SK-N-SH treated with all-trans-retinoic acid at 6 μM for 48 hours (cell line): ENCODE results near the gene SLC9B1.

Experiments
- ATAC-seq: fragments of 200-7000 bp; cut with Tn5 transposase; 3 replicates; pipeline ENCODE4 v1.9.1; 2020; ENCODE audit warnings: mild to moderate bottlenecking, moderate library complexity
- BACH2 ChIP-seq: fragments of 250-450 bp; sonication (Bioruptor Pico); IDR thresholded peaks from 2 replicates; pipeline ENCODE4 v1.9.0; 2021; ENCODE audit warnings: mild to moderate bottlenecking, borderline replicate concordance
- CSDC2 ChIP-seq: fragments of 250-450 bp; sonication (Bioruptor Pico); IDR thresholded peaks from 2 replicates; pipeline ENCODE4 v1.5.0; 2020; ENCODE audit warnings: mild to moderate bottlenecking, moderate library complexity
- ISL1 ChIP-seq: fragments of 250-450 bp; sonication (Bioruptor Pico); IDR thresholded peaks from 2 replicates; pipeline ENCODE4 v2.1.2; 2022; ENCODE audit warnings: mild to moderate bottlenecking, moderate library complexity
- OSR1 ChIP-seq: fragments of 250-450 bp; sonication (Bioruptor Pico); IDR thresholded peaks from 2 replicates; pipeline ENCODE4 v1.8.0; 2022; ENCODE audit warnings: moderate library complexity, mild to moderate bottlenecking, inconsistent platforms
- POU6F1 ChIP-seq: fragments of 250-450 bp; sonication (Bioruptor Pico); IDR thresholded peaks from 2 replicates; pipeline ENCODE4 v1.8.0; 2021; ENCODE audit warnings: low read depth, mild to moderate bottlenecking, moderate library complexity, borderline replicate concordance
- PPARA ChIP-seq: fragments of 250-450 bp; sonication (Bioruptor Pico); IDR thresholded peaks from 2 replicates; pipeline ENCODE4 v1.5.0; 2020; ENCODE audit warnings: mild to moderate bottlenecking, borderline replicate concordance
- RARB ChIP-seq: fragments of 250-450 bp; sonication (Bioruptor Pico); IDR thresholded peaks from 2 replicates; pipeline ENCODE4 v1.8.0; 2021; ENCODE audit warnings: mild to moderate bottlenecking, moderate library complexity
- SNAI2 ChIP-seq: fragments of 250-450 bp; sonication (Bioruptor Pico); IDR thresholded peaks from 2 replicates; pipeline ENCODE4 v1.5.0; 2020; ENCODE audit warnings: mild to moderate bottlenecking, moderate library complexity
- TCF4 ChIP-seq: fragments of 250-450 bp; sonication (Bioruptor Pico); IDR thresholded peaks from 2 replicates; pipeline ENCODE4 v1.8.0; 2021; ENCODE audit warnings: mild to moderate bottlenecking, moderate library complexity, borderline replicate concordance
- TOX ChIP-seq: fragments of 250-450 bp; sonication (Bioruptor Pico); IDR thresholded peaks from 2 replicates; pipeline ENCODE4 v1.8.0; 2021; ENCODE audit warnings: mild to moderate bottlenecking, moderate library complexity, borderline replicate concordance
- ZC3H10 ChIP-seq: fragments of 250-450 bp; sonication (Bioruptor Pico); IDR thresholded peaks from 2 replicates; pipeline ENCODE4 v1.5.1; 2021; ENCODE audit warnings: mild to moderate bottlenecking, moderate library complexity
- ZFP3 ChIP-seq: fragments of 250-450 bp; sonication (Bioruptor Pico); IDR thresholded peaks from 2 replicates; pipeline ENCODE4 v1.5.0; 2020; ENCODE audit warnings: mild to moderate bottlenecking, moderate library complexity
- ZFP30 ChIP-seq: fragments of 450-650 bp; formaldehyde crosslinking; IDR thresholded peaks from 2 replicates; pipeline ENCODE4 v1.5.0; 2022; ENCODE audit warnings: mild to moderate bottlenecking, moderate library complexity
- ZNF565 ChIP-seq: fragments of 450-650 bp; formaldehyde crosslinking; conservative IDR thresholded peaks from 2 replicates; pipeline ENCODE4 v1.5.0; 2020; ENCODE audit warnings: low read depth, mild to moderate bottlenecking, moderate library complexity
- ZNF70 ChIP-seq: fragments of 450-650 bp; formaldehyde crosslinking; IDR thresholded peaks from 2 replicates; pipeline ENCODE4 v1.5.0; 2020; ENCODE audit warnings: mild to moderate bottlenecking, moderate library complexity
- ZNF8 ChIP-seq: fragments of 450-650 bp; formaldehyde crosslinking; IDR thresholded peaks from 2 replicates; pipeline ENCODE4 v1.5.0; 2020; ENCODE audit warnings: mild to moderate bottlenecking, moderate library complexity
- TF ChIP-seq, protein P1 (sequence below): fragments of 250-450 bp; sonication (Bioruptor Pico); IDR thresholded peaks from 2 replicates; pipeline ENCODE4 v1.5.1; 2021; ENCODE audit warnings: mild to moderate bottlenecking, moderate library complexity
- TF ChIP-seq, protein P2 (sequence below): fragments of 250-450 bp; sonication (Bioruptor Pico); IDR thresholded peaks from 2 replicates; pipeline ENCODE4 v1.5.1; 2020; ENCODE audit warnings: low read depth, mild to moderate bottlenecking, moderate library complexity
- TF ChIP-seq, protein P3 (sequence below): fragments of 250-450 bp; sonication (Bioruptor Pico); IDR thresholded peaks from 2 replicates; pipeline ENCODE4 v1.5.0; 2020; ENCODE audit warnings: mild to moderate bottlenecking, moderate library complexity

Gene SLC9B1

DNA sequence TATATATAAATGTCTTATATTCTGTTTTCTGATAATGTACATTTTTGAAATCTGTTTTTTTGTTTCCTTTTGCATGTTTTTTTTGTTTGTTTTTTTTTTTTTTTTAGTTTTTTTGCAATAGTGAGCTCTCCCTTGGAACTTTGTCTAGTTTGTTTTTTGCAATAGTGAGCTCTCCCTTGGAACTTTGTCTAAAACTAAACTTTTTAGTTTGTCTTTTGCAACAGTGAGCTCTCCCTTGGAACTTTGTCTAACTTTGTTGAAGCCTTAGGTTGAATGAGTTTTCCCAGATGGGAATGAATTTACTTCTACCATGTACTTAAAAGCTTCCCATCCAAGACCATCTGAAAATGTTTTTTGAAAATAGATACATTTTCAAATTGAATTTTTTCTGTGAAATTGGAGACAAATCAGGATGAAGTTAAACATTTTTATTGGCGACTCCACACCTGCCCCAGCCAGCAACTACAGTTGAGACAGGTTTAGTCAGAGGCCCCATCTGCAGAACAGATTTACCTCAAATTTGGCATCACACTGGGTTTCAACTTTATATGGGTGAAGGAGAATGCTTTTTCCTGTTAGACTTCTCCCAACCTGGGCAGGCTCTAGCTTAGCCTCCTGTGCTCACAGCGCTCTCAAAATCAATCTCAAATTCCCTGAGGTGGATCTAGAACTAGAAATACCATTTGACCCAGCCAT lies 41.1 kb upstream of the SLC9B1 start (continued):
- TF ChIP-seq RARB (no peak), ZNF8 (no peak), ZNF565 (CRISPR knock-in tag) (no peak), ISL1 (no peak), ZNF70 (CRISPR knock-in tag) (no peak), ZC3H10 (CRISPR knock-in tag) (no peak), CSDC2 (CRISPR knock-in tag) (no peak), TCF4 (CRISPR knock-in tag) (no peak), TOX (CRISPR knock-in tag) (no peak), OSR1 (CRISPR knock-in tag) (no peak), ZFP3 (CRISPR knock-in tag) (no peak), SNAI2 (CRISPR knock-in tag) (no peak), POU6F1 (no peak)

DNA sequence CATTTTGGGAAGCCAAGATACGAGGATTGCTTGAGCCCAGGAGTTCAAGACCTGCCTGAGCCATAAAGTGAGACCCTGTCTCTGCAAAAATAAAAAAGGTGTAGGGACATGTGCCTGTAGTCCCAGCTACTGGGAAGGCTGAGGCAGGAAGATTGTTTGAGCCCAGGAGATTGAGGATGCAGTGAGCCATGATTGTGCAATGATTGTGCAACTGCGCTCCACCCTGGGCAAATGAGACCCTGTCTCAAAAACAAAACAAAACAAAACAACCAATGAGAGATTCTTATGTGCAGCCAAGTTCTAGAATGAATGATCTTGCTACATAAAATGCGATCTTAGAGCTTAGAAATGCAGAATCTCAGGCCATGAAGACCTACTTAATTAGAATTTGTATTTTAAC lies 34.5 kb upstream of the SLC9B1 start:
- TF ChIP-seq, protein P1, sequence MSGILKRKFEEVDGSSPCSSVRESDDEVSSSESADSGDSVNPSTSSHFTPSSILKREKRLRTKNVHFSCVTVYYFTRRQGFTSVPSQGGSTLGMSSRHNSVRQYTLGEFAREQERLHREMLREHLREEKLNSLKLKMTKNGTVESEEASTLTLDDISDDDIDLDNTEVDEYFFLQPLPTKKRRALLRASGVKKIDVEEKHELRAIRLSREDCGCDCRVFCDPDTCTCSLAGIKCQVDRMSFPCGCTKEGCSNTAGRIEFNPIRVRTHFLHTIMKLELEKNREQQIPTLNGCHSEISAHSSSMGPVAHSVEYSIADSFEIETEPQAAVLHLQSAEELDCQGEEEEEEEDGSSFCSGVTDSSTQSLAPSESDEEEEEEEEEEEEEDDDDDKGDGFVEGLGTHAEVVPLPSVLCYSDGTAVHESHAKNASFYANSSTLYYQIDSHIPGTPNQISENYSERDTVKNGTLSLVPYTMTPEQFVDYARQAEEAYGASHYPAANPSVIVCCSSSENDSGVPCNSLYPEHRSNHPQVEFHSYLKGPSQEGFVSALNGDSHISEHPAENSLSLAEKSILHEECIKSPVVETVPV (CRISPR knock-in tag) = no peak
- TF ChIP-seq ZNF565 (CRISPR knock-in tag) = no peak
- no peak for TF ChIP-seq TCF4 (CRISPR knock-in tag)
- no peak for TF ChIP-seq RARB
- TF ChIP-seq PPARA (CRISPR knock-in tag) = no peak
- TF ChIP-seq ZNF8 = no peak
- no peak for TF ChIP-seq BACH2 (CRISPR knock-in tag)
- TF ChIP-seq ZFP30 = no peak
- no peak for TF ChIP-seq CSDC2 (CRISPR knock-in tag)
- TF ChIP-seq, protein P2, sequence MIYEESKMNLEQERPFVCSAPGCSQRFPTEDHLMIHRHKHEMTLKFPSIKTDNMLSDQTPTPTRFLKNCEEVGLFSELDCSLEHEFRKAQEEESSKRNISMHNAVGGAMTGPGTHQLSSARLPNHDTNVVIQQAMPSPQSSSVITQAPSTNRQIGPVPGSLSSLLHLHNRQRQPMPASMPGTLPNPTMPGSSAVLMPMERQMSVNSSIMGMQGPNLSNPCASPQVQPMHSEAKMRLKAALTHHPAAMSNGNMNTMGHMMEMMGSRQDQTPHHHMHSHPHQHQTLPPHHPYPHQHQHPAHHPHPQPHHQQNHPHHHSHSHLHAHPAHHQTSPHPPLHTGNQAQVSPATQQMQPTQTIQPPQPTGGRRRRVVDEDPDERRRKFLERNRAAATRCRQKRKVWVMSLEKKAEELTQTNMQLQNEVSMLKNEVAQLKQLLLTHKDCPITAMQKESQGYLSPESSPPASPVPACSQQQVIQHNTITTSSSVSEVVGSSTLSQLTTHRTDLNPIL (CRISPR knock-in tag) = no peak
- TF ChIP-seq, protein P3, sequence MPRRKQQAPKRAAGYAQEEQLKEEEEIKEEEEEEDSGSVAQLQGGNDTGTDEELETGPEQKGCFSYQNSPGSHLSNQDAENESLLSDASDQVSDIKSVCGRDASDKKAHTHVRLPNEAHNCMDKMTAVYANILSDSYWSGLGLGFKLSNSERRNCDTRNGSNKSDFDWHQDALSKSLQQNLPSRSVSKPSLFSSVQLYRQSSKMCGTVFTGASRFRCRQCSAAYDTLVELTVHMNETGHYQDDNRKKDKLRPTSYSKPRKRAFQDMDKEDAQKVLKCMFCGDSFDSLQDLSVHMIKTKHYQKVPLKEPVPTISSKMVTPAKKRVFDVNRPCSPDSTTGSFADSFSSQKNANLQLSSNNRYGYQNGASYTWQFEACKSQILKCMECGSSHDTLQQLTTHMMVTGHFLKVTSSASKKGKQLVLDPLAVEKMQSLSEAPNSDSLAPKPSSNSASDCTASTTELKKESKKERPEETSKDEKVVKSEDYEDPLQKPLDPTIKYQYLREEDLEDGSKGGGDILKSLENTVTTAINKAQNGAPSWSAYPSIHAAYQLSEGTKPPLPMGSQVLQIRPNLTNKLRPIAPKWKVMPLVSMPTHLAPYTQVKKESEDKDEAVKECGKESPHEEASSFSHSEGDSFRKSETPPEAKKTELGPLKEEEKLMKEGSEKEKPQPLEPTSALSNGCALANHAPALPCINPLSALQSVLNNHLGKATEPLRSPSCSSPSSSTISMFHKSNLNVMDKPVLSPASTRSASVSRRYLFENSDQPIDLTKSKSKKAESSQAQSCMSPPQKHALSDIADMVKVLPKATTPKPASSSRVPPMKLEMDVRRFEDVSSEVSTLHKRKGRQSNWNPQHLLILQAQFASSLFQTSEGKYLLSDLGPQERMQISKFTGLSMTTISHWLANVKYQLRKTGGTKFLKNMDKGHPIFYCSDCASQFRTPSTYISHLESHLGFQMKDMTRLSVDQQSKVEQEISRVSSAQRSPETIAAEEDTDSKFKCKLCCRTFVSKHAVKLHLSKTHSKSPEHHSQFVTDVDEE (CRISPR knock-in tag) = no peak
- no peak for ATAC-seq

GRCh38 chr4:103052779-103053178 lies 33.3 kb upstream of the SLC9B1 start:
- TF ChIP-seq POU6F1 (no peak), TCF4 (CRISPR knock-in tag) (no peak), PPARA (CRISPR knock-in tag) (no peak)
- TF ChIP-seq, protein P3 (CRISPR knock-in tag) = no peak
- ATAC-seq = no peak
